Muscle layer of colon (tissue), 2 donors: Measurements from ENCODE around the gene ERBB4.

Source experiments
- H3K27ac ChIP-seq: one replicate; pipeline ENCODE4 v1.7.0; 2013; ENCODE audit warnings: low read depth, mild to moderate bottlenecking, low read length, moderate library complexity
- H3K27me3 ChIP-seq, 2 donors: one replicate each; pipeline ENCODE4 v1.7.0; 2013; ENCODE audit warnings: low read length in 2 of 2, mild to moderate bottlenecking in 2 of 2; ENCODE audit not compliant: insufficient read depth in 2 of 2, control insufficient read depth in 1 of 2
- H3K36me3 ChIP-seq: one replicate; pipeline ENCODE4 v1.7.0; 2013; ENCODE audit warnings: mild to moderate bottlenecking, low read length; ENCODE audit not compliant: insufficient read depth
- H3K4me1 ChIP-seq: one replicate; pipeline ENCODE4 v1.7.0; 2013; ENCODE audit warnings: mild to moderate bottlenecking, low read length; ENCODE audit not compliant: insufficient read depth
- H3K4me3 ChIP-seq, 2 donors: one replicate each; pipeline ENCODE4 v1.7.0; 2013; ENCODE audit warnings: low read length in 2 of 2, low read depth in 1 of 2, mild to moderate bottlenecking in 1 of 2, moderate library complexity in 1 of 2
- H3K9ac ChIP-seq: one replicate; pipeline ENCODE4 v1.7.0; 2013; ENCODE audit warnings: low read length
- H3K9me3 ChIP-seq: one replicate; pipeline ENCODE4 v1.7.0; 2013; ENCODE audit warnings: mild to moderate bottlenecking, low read length
- donor health status: abdominal sarcoma.
- donor health status: Adenocarcinoma of cecum.

The ERBB4 gene

GRCh38 chr2:211512806-211513205, 1025.8 kb downstream of the ERBB4 start:
- no peak overlapping the region for H3K9ac ChIP-seq
- no peaks in the 10 kb centered on the region for H3K4me1 ChIP-seq
- no peaks in the 10 kb centered on the region for H3K27me3 ChIP-seq
- H3K36me3 ChIP-seq: no peaks in the 10 kb centered on the region
- H3K27ac ChIP-seq: no peak overlapping the region
- no peak overlapping the region for H3K4me3 ChIP-seq
- H3K9me3 ChIP-seq: no peaks in the 10 kb centered on the region

- Histone ChIP-seq H3K9me3 (no peaks in the 10 kb centered on the region), H3K9ac (no peak overlapping the region), H3K4me3 (no peak overlapping the region), H3K27me3 (no peaks in the 10 kb centered on the region), H3K36me3 (no peaks in the 10 kb centered on the region), H3K4me1 (no peaks in the 10 kb centered on the region), H3K27ac (no peak overlapping the region)
Observed at GRCh38 chr2:211503856-211504255, 1034.7 kb downstream of the ERBB4 start.

- no peaks in the 10 kb centered on the region for H3K9me3 ChIP-seq
- no peak overlapping the region for H3K9ac ChIP-seq
- H3K36me3 ChIP-seq: no peaks in the 10 kb centered on the region
- H3K4me1 ChIP-seq: no peaks in the 10 kb centered on the region
- H3K27me3 ChIP-seq: no peaks in the 10 kb centered on the region
- no peak overlapping the region for H3K27ac ChIP-seq
- H3K4me3 ChIP-seq: no peak overlapping the region
Observed at GRCh38 chr2:211503198-211503597, 1035.4 kb downstream of the ERBB4 start.

GRCh38 chr2:211498551-211499205, 1039.9 kb downstream of the ERBB4 start:
- H3K27ac ChIP-seq: no peak overlapping the region
- H3K4me3 ChIP-seq: no peak overlapping the region
- H3K9me3 ChIP-seq: no peaks in the 10 kb centered on the region
- no peaks in the 10 kb centered on the region for H3K4me1 ChIP-seq
- H3K27me3 ChIP-seq: no peaks in the 10 kb centered on the region
- H3K36me3 ChIP-seq: no peaks in the 10 kb centered on the region
- H3K9ac ChIP-seq: no peak overlapping the region

GRCh38 chr2:211495339-211495738, 1043.3 kb downstream of the ERBB4 start:
- Histone ChIP-seq H3K4me1 (no peaks in the 10 kb centered on the region), H3K4me3 (no peak overlapping the region), H3K36me3 (no peaks in the 10 kb centered on the region), H3K9me3 (no peaks in the 10 kb centered on the region), H3K27me3 (no peaks in the 10 kb centered on the region), H3K27ac (no peak overlapping the region), H3K9ac (no peak overlapping the region)

GRCh38 chr2:211494536-211494935, 1044.1 kb downstream of the ERBB4 start:
- no peaks in the 10 kb centered on the region for H3K27me3 ChIP-seq
- H3K9ac ChIP-seq: no peak overlapping the region
- no peaks in the 10 kb centered on the region for H3K9me3 ChIP-seq
- H3K4me1 ChIP-seq: no peaks in the 10 kb centered on the region
- H3K36me3 ChIP-seq: no peaks in the 10 kb centered on the region
- no peak overlapping the region for H3K4me3 ChIP-seq
- H3K27ac ChIP-seq: no peak overlapping the region

- H3K9ac ChIP-seq: no peak overlapping the region
- no peaks in the 10 kb centered on the region for H3K27me3 ChIP-seq
- H3K36me3 ChIP-seq: no peaks in the 10 kb centered on the region
- no peak overlapping the region for H3K27ac ChIP-seq
- no peaks in the 10 kb centered on the region for H3K9me3 ChIP-seq
- H3K4me1 ChIP-seq: no peaks in the 10 kb centered on the region
- H3K4me3 ChIP-seq: no peak overlapping the region
Observed at GRCh38 chr2:211494085-211494484, 1044.5 kb downstream of the ERBB4 start.

GRCh38 chr2:211487733-211488132, 1050.9 kb downstream of the ERBB4 start:
- Histone ChIP-seq H3K4me3 (no peak overlapping the region), H3K36me3 (no peaks in the 10 kb centered on the region), H3K27ac (no peak overlapping the region), H3K9ac (no peak overlapping the region), H3K27me3 (no peaks in the 10 kb centered on the region), H3K9me3 (no peaks in the 10 kb centered on the region), H3K4me1 (no peaks in the 10 kb centered on the region)

GRCh38 chr2:211479536-211480150, 1059.0 kb downstream of the ERBB4 start:
- H3K4me3 ChIP-seq: no peak overlapping the region
- H3K9ac ChIP-seq: no peak overlapping the region
- no peaks in the 10 kb centered on the region for H3K27me3 ChIP-seq
- no peaks in the 10 kb centered on the region for H3K9me3 ChIP-seq
- no peaks in the 10 kb centered on the region for H3K4me1 ChIP-seq
- H3K27ac ChIP-seq: no peak overlapping the region
- H3K36me3 ChIP-seq: no peaks in the 10 kb centered on the region

- no peak overlapping the region for H3K27ac ChIP-seq
- H3K4me3 ChIP-seq: no peak overlapping the region
- H3K4me1 ChIP-seq: no peaks in the 10 kb centered on the region
- H3K27me3 ChIP-seq: no peaks in the 10 kb centered on the region
- H3K9me3 ChIP-seq: peaks cover 4% of the 10 kb centered on the region
- no peaks in the 10 kb centered on the region for H3K36me3 ChIP-seq
- H3K9ac ChIP-seq: no peak overlapping the region
Observed at GRCh38 chr2:211477537-211478275, 1060.9 kb downstream of the ERBB4 start.

GRCh38 chr2:211473116-211473515, 1065.5 kb downstream of the ERBB4 start:
- H3K27ac ChIP-seq: no peak overlapping the region
- H3K36me3 ChIP-seq: no peaks in the 10 kb centered on the region
- H3K9me3 ChIP-seq: peaks cover 4% of the 10 kb centered on the region
- no peak overlapping the region for H3K4me3 ChIP-seq
- no peak overlapping the region for H3K9ac ChIP-seq
- no peaks in the 10 kb centered on the region for H3K27me3 ChIP-seq
- no peaks in the 10 kb centered on the region for H3K4me1 ChIP-seq
